GM12891 (cell line): ENCODE measurements around the gene AAK1.

Source experiments
- PAX5 ChIP-seq: IDR thresholded peaks from 2 replicates; pipeline ENCODE4 v1.6.1; 2011; ENCODE audit warnings: low read length, moderate library complexity, mild to moderate bottlenecking; ENCODE audit not compliant: insufficient read depth, severe bottlenecking
- POLR2A ChIP-seq: IDR thresholded peaks from 2 replicates; pipeline ENCODE4 v1.6.1; 2011; ENCODE audit warnings: low read depth, low read length, control low read depth
- POLR2AphosphoS5 ChIP-seq: IDR thresholded peaks from 2 replicates; pipeline ENCODE4 v1.6.1; 2011; ENCODE audit warnings: low read depth, low read length, control low read depth
- POU2F2 ChIP-seq: IDR thresholded peaks from 2 replicates; pipeline ENCODE4 v1.6.1; 2011; ENCODE audit warnings: low read depth, mild to moderate bottlenecking, control low read depth, low read length, moderate library complexity
- TAF1 ChIP-seq: IDR thresholded peaks from 2 replicates; pipeline ENCODE4 v1.6.1; 2011; ENCODE audit warnings: low read depth, low read length, control low read depth

- TF ChIP-seq POLR2A (no peak), TAF1 (no peak), POLR2AphosphoS5 (no peak), PAX5 (no peak), POU2F2 (no peak)
Measured at GRCh38 chr2:69674316-69674670, 30.8 kb upstream of the AAK1 start.
